Spleen (tissue), 11 donors: ENCODE results near the gene MAPKAP1. TPM values are rescaled to one million over a fixed set of nuclear protein-coding genes. Genes with fewer than 3 reads are reported as not detected.

ENCODE experiments used
- DNase-seq: peaks from one replicate; pipeline ENCODE4 v3.0.0-alpha.2; 2020
- H3K27ac ChIP-seq, 8 donors: fragments of 200-600 bp; sonication (generic) in 7 of 8; 1 replicate in 4 of 8; 2 replicates in 4 of 8; pipeline versions ENCODE4 v1.5.0 to v1.8.0; 2016 to 2021; ENCODE audit warnings: inconsistent platforms in 4 of 8, mild to moderate bottlenecking in 4 of 8, moderate library complexity in 1 of 8
- H3K27me3 ChIP-seq, 7 donors: fragments of 200-600 bp; sonication (generic) in 6 of 7; replicated peaks in 1 of 7; 1 replicate in 4 of 7; 2 replicates in 3 of 7; pipeline versions ENCODE4 v1.5.0 to v1.8.0; 2016 to 2021; ENCODE audit warnings: inconsistent platforms in 3 of 7, mild to moderate bottlenecking in 1 of 7
- H3K36me3 ChIP-seq, 6 donors: fragments of 200-600 bp; sonication (generic) in 5 of 6; 1 replicate in 4 of 6; 2 replicates in 2 of 6; pipeline versions ENCODE4 v1.5.0 to v1.8.0; 2016 to 2021; ENCODE audit warnings: inconsistent platforms in 2 of 6
- H3K4me1 ChIP-seq, 6 donors: fragments of 200-600 bp; sonication (generic) in 5 of 6; 1 replicate in 3 of 6; 2 replicates in 3 of 6; pipeline versions ENCODE4 v1.5.0 to v1.8.0; 2016 to 2021; ENCODE audit warnings: inconsistent platforms in 3 of 6
- H3K4me3 ChIP-seq, 8 donors: fragments of 200-600 bp; sonication (generic) in 7 of 8; 1 replicate in 4 of 8; 2 replicates in 4 of 8; pipeline versions ENCODE4 v1.5.0 to v1.8.0; 2016 to 2021; ENCODE audit warnings: inconsistent platforms in 4 of 8, mild to moderate bottlenecking in 4 of 8, moderate library complexity in 2 of 8
- H3K9me3 ChIP-seq, 8 donors: fragments of 200-600 bp; sonication (generic) in 7 of 8; 1 replicate in 4 of 8; 2 replicates in 4 of 8; pipeline versions ENCODE4 v1.5.0 to v1.8.0; 2016 to 2021; ENCODE audit warnings: inconsistent platforms in 4 of 8
- POLR2A ChIP-seq, 3 donors: fragments of 450-650 bp; IDR thresholded peaks; one replicate each; pipeline ENCODE4 v1.5.1; 2017; ENCODE audit warnings: antibody characterized with exemption in 3 of 3, mild to moderate bottlenecking in 1 of 3
- POLR2AphosphoS5 ChIP-seq, 3 donors: sonication (generic); formaldehyde crosslinking; IDR thresholded peaks; one replicate each; pipeline ENCODE4 v1.5.1; 2017; ENCODE audit warnings: antibody characterized with exemption in 3 of 3
- WGBS, 5 donors: extraction: QIAGEN DNeasy Blood & Tissue Kit in 3 of 5; methylation state at CpG; one replicate each; pipeline versions ENCODE4 v1.1.5 to v1.1.7; 2013 to 2018; 5-methylcytosine and 5-hydroxymethylcytosine counted together
- intact Hi-C: fragments of 100-400 bp; cut with DNase I; formaldehyde crosslinking; loops from one replicate; pipeline ENCODE4 v1.15.0; 2023; ENCODE audit warnings: low total_unique reads
- polyA plus RNA-seq, 3 donors: library from polyadenylated mRNA; stranded (reverse); fragments of 200-250 nt; gene quantifications; one replicate each; pipeline ENCODE4 v1.2.1, GENCODE V29; 2013
- total RNA-seq, 7 donors: library from RNA; depleted of rRNA in 3 of 7; stranded (reverse); fragments of >200 nt in 3 of 7; fragmentation: NEBNext Ultra II Directional in 4 of 7; extraction: Animal tissue kit (Norgen Biotek cat#: 25700) in 4 of 7; gene quantifications; one replicate each; pipeline versions ENCODE4 v1.1.0 to v1.2.1, GENCODE V29; 2016 to 2021
- TF ChIP-seq, protein P1 (sequence below), 11 experiments: fragments of 200-600 bp in 7 of 11; fragments of 450-650 bp in 4 of 11; sonication (generic) in 4 of 11; IDR thresholded peaks in 8 of 11; conservative IDR thresholded peaks in 3 of 11; 1 replicate in 7 of 11; 2 replicates in 4 of 11; pipeline versions ENCODE4 v1.4.0 to v1.8.0; 2016 to 2021; ENCODE audit warnings: antibody characterized with exemption in 11 of 11, inconsistent platforms in 4 of 11, mild to moderate bottlenecking in 1 of 11
- donor health status: healthy with polysubstance abuse.
- donor health status: DM: no; HTN: no; CAD: no; lungs with moderate emphysema.
- donor health status: DM: no; HTN: no; CAD: no.
- donor health status: Bipolar disorder and iron deficiency.
- donor health status: healthy.
- donor health status: DM: no; HTN: no; CAD: no.
- donor health status: DM: yes; HTN: yes; CAD: no.

The MAPKAP1 gene
- total and polyA plus RNA-seq, 10 donors: 37.2 to 77.2 (median 60.4) TPM

DNA sequence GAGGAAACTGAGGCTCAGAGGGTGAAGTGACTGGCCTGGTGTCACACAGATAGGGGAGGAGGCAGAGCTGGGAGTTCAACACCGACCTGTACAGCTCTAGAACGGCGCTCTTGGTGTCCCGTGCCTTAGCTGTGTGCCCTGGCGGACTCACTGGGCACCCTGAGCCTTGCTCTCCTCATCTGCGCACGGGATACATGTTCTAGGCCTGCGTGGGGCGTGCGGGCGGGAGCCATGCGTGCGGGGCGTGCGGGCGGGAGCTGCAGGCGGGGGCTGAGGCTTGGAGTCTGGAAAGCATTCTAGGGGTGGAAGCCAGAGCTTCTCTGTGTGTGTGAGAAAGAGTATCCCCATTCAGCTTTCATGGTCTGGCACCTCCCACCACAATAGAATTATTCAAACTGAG is 280.1 kb downstream of the MAPKAP1 start:
- DNase-seq: no peak
- TF ChIP-seq POLR2A (IDR thresholded peaks at IDR 0.05): no peak
- TF ChIP-seq POLR2AphosphoS5 (IDR thresholded peaks at IDR 0.05): no peak
- TF ChIP-seq, protein P1, sequence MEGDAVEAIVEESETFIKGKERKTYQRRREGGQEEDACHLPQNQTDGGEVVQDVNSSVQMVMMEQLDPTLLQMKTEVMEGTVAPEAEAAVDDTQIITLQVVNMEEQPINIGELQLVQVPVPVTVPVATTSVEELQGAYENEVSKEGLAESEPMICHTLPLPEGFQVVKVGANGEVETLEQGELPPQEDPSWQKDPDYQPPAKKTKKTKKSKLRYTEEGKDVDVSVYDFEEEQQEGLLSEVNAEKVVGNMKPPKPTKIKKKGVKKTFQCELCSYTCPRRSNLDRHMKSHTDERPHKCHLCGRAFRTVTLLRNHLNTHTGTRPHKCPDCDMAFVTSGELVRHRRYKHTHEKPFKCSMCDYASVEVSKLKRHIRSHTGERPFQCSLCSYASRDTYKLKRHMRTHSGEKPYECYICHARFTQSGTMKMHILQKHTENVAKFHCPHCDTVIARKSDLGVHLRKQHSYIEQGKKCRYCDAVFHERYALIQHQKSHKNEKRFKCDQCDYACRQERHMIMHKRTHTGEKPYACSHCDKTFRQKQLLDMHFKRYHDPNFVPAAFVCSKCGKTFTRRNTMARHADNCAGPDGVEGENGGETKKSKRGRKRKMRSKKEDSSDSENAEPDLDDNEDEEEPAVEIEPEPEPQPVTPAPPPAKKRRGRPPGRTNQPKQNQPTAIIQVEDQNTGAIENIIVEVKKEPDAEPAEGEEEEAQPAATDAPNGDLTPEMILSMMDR (IDR thresholded peaks at IDR 0.05 in 8 of 11, conservative IDR thresholded peaks at IDR 0.05 in 3 of 11): no peak
- 93 to 97% (median 95%) methylated on average over 17 of the region's 17 CpGs for WGBS, 5 donors

DNA sequence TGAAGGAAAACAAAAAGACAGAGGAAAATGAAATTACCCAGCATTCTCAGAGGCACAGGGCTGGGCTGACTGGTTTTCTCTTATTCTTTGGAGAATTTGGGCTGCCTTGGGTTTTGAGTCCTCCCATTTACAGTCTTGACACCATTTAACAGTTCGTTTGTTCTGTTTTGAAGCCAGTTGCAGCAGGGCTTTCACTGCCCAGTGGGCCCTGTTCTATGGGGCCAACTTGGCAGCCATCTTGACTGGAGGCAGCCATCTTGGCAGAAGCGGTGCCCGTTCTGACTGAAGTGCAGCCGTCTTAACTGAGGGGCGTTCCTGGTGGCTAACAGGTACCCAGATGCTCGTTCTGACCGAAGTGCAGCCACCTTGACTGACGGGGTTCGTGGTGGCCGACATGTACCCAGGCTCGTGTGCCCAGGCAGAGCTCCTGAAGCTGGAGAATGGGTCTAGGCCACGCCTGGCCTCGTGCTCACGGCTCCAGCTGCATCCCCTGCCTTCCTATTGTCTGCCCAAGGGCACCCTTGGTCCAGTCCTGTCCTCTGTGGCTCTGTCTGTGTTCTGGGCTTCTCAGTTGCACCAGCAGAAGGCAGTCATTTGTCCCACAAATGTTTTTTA is 281.0 kb downstream of the MAPKAP1 start:
- WGBS, 5 donors: 92 to 95% (median 95%) methylated on average over 5 to 14 of the region's 14 CpGs
- Histone ChIP-seq H3K27ac (no peak overlapping the region), H3K4me1 (no peaks in the 10 kb centered on the region), H3K9me3 (no peaks in the 10 kb centered on the region), H3K4me3 (no peak overlapping the region), H3K27me3 (no peaks in the 10 kb centered on the region), H3K36me3 (no peaks in the 10 kb centered on the region)
- no peak for TF ChIP-seq POLR2A (IDR thresholded peaks at IDR 0.05)
- TF ChIP-seq, protein P1 (IDR thresholded peaks at IDR 0.05 in 8 of 11, conservative IDR thresholded peaks at IDR 0.05 in 3 of 11): no peak
- no peak for TF ChIP-seq POLR2AphosphoS5 (IDR thresholded peaks at IDR 0.05)
- no peak for DNase-seq
- intact Hi-C loops: no loop called here

More for the DNA sequence above, 280.1 kb downstream of the MAPKAP1 start:
- Histone ChIP-seq H3K36me3 (no peaks in the 10 kb centered on the region), H3K4me3 (no peak overlapping the region), H3K9me3 (no peaks in the 10 kb centered on the region), H3K27me3 (no peaks in the 10 kb centered on the region), H3K4me1 (no peaks in the 10 kb centered on the region), H3K27ac (no peak overlapping the region)
- intact Hi-C loops: no loop called here

DNA sequence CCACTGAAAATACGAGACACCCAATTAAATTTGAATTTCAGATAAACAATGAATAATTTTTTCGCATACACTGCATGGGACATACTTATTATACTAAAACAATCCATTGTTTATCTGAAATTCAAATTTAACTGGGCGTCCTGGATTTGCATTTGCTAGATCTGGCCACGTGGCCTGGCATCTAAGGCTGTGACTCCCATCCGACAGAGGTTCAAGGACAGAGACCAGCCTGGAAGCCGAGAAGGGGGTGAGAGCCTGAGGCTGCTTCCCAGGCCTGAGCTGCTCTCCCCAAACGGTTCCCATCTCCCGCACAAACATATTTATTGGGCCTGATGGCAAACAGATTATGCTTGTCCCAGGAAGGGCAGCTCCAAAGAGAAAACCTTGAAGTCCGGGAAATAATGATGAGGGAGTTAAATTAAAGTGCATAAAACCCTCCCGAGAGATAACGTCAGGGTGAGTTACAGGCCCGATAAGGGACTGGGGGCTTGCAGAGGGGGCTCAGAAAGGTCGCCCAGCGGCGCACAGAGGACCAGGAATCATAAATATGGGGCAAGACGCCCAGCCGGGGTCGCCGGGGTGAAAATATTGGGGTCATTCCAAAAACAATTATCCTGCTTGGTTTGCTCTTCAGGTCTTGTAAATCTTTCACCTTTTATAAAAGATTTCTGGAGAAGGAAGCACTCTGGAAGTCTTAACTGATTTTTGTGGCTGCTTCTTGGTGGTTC is 281.7 kb downstream of the MAPKAP1 start:
- no peak overlapping the region for H3K27ac ChIP-seq
- intact Hi-C loops: no loop called here
- TF ChIP-seq POLR2AphosphoS5 (IDR thresholded peaks at IDR 0.05): no peak
- H3K9me3 ChIP-seq: no peaks in the 10 kb centered on the region
- no peaks in the 10 kb centered on the region for H3K27me3 ChIP-seq
- 75 to 89% (median 87%) methylated on average over 19 of the region's 19 CpGs for WGBS, 5 donors
- DNase-seq: no peak
- H3K36me3 ChIP-seq: no peaks in the 10 kb centered on the region
- H3K4me1 ChIP-seq: no peaks in the 10 kb centered on the region
- H3K4me3 ChIP-seq: no peak overlapping the region

DNA sequence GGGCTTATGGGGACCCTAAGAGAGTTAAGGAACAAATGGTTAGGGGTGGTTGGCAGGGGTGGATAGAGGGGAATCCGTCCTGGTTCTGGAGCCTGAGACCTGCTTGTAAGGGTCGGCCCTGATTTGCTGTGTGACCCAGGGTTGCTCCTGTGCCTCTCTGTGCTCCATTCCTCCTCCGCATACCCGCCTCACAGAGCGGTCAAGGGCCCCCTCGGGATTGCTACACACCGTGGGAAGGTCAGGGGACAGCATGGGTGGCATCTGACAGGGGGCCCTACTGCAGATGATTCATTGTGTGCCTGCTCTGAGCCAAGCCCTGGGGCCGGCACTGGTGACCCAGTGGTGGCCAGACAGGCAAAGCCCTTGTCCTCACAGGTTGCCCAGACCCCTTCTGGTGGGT is 283.0 kb downstream of the MAPKAP1 start:
- Histone ChIP-seq H3K9me3 (no peaks in the 10 kb centered on the region), H3K4me1 (no peaks in the 10 kb centered on the region), H3K27ac (no peak overlapping the region), H3K27me3 (no peaks in the 10 kb centered on the region), H3K4me3 (no peak overlapping the region), H3K36me3 (no peaks in the 10 kb centered on the region)
- TF ChIP-seq, protein P1 (IDR thresholded peaks at IDR 0.05 in 8 of 11, conservative IDR thresholded peaks at IDR 0.05 in 3 of 11): no peak
- TF ChIP-seq POLR2AphosphoS5 (IDR thresholded peaks at IDR 0.05) (no peak), POLR2A (IDR thresholded peaks at IDR 0.05) (no peak)
- intact Hi-C loops: no loop called here
- no peak for DNase-seq
- 71 to 93% (median 86%) methylated on average over 7 to 8 of the region's 8 CpGs for WGBS, 5 donors
